Neural progenitor cell (in vitro differentiated cells): Measurements from ENCODE around the gene CCDC167. TPM values are rescaled to one million over a fixed set of nuclear protein-coding genes. Genes with fewer than 3 reads are reported as not detected.

ENCODE experiments used
- DNase-seq: peaks from one replicate; pipeline ENCODE4 v3.0.0-alpha.2; 2016; ENCODE audit warnings: low spot score
- H2AFZ ChIP-seq: fragments of 200-600 bp; sonication (generic); replicated peaks from 2 replicates; pipeline ENCODE4 v1.6.1; 2016; ENCODE audit warnings: antibody characterized with exemption
- H3F3A ChIP-seq: fragments of 200-600 bp; sonication (generic); 2 replicates; pipeline ENCODE4 v1.6.1; 2016; ENCODE audit warnings: antibody characterized with exemption, low read depth
- H3K27ac ChIP-seq: fragments of 200-600 bp; sonication (generic); 2 replicates; pipeline ENCODE4 v1.5.1; 2016; ENCODE audit warnings: mild to moderate bottlenecking
- H3K27me3 ChIP-seq: fragments of 200-600 bp; sonication (generic); 2 replicates; pipeline ENCODE4 v1.6.1; 2016; ENCODE audit warnings: mild to moderate bottlenecking, moderate library complexity
- H3K36me3 ChIP-seq: fragments of 200-600 bp; sonication (generic); 2 replicates; pipeline ENCODE4 v1.5.1; 2016
- H3K4me1 ChIP-seq: fragments of 200-600 bp; sonication (generic); 2 replicates; pipeline ENCODE4 v1.6.1; 2016; ENCODE audit warnings: mixed run types
- H3K4me2 ChIP-seq: fragments of 200-600 bp; sonication (generic); 2 replicates; pipeline ENCODE4 v1.6.1; 2016
- H3K4me3 ChIP-seq: fragments of 200-600 bp; sonication (generic); 2 replicates; pipeline ENCODE4 v1.5.1; 2016
- H3K79me2 ChIP-seq: fragments of 200-600 bp; sonication (generic); 2 replicates; pipeline ENCODE4 v1.6.1; 2016; ENCODE audit warnings: low read depth
- H3K9ac ChIP-seq: fragments of 200-600 bp; sonication (generic); 2 replicates; pipeline ENCODE4 v1.6.1; 2016
- H3K9me3 ChIP-seq: fragments of 200-600 bp; sonication (generic); 2 replicates; pipeline ENCODE4 v1.5.1; 2016; ENCODE audit warnings: low read depth
- H4K20me1 ChIP-seq: fragments of 200-600 bp; sonication (generic); 2 replicates; pipeline ENCODE4 v1.6.1; 2016; ENCODE audit warnings: low read depth
- H3K27ac Mint-ChIP-seq: 3 replicates; pipeline ENCODE4 v1.8.0; 2021; ENCODE audit warnings: mixed read lengths
- H3K27me3 Mint-ChIP-seq: 2 replicates; pipeline ENCODE4 v1.8.0; 2022; ENCODE audit warnings: low read depth, mild to moderate bottlenecking, inconsistent platforms, moderate library complexity, mixed read lengths; ENCODE audit not compliant: insufficient read depth
- H3K36me3 Mint-ChIP-seq: 3 replicates; pipeline ENCODE4 v1.8.0; 2021; ENCODE audit warnings: mixed read lengths
- H3K4me1 Mint-ChIP-seq: 3 replicates; pipeline ENCODE4 v1.8.0; 2021; ENCODE audit warnings: mixed read lengths
- H3K4me3 Mint-ChIP-seq: 3 replicates; pipeline ENCODE4 v1.8.0; 2021; ENCODE audit warnings: mild to moderate bottlenecking, moderate library complexity, mixed read lengths
- H3K9me3 Mint-ChIP-seq: 3 replicates; pipeline ENCODE4 v1.8.0; 2020; ENCODE audit warnings: mixed read lengths
- EZH2 ChIP-seq: fragments of 200-600 bp; sonication (generic); IDR thresholded peaks from 2 replicates; pipeline ENCODE4 v1.6.1; 2017; ENCODE audit warnings: antibody characterized with exemption, mild to moderate bottlenecking, moderate library complexity
- EZH2phosphoT487 ChIP-seq: fragments of 200-600 bp; sonication (generic); IDR thresholded peaks from 2 replicates; pipeline ENCODE4 v1.6.1; 2017; ENCODE audit warnings: antibody characterized with exemption
- total RNA-seq: library from RNA; depleted of rRNA; stranded (reverse); fragments of >200 nt; gene quantifications from 2 replicates; pipeline ENCODE4 v1.2.3, GENCODE V29; 2015; ENCODE audit warnings: low replicate concordance
- TF ChIP-seq, protein P1 (sequence below): fragments of 200-600 bp; sonication (generic); IDR thresholded peaks from 2 replicates; pipeline ENCODE4 v1.5.1; 2017; ENCODE audit warnings: antibody characterized with exemption, mild to moderate bottlenecking

The CCDC167 gene
- total RNA-seq, 1 donor from 2014 or later, result 30.4 TPM

DNA sequence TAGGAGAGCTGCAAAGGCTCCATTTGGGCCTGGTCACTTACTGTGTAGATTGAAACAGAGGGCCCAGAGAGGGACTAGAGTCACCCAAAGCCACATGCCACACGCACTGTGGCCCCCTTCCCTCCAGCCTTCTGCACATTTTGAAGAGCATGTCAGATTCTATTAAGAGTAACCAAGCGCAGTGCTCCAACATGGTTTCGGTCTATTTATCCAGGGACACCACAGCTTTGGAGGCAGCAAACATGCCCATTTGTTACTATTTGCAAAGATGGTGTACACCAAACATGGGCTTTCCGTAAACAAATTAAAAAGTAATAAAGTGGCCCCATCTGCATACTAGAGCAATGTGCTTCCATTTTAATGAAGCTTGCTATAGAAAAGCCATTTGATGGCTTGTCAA is 43.7 kb upstream of the CCDC167 start:
- Histone ChIP-seq H3K4me1 (peaks cover 19% of the 10 kb centered on the region), H3K9me3 (no peaks in the 10 kb centered on the region), H2AFZ (no peak overlapping the region), H3K79me2 (no peaks in the 10 kb centered on the region), H3K27me3 (peaks cover 5% of the 10 kb centered on the region), H4K20me1 (no peaks in the 10 kb centered on the region), H3K4me3 (no peak overlapping the region), H3K9ac (no peak overlapping the region), H3K4me2 (no peak overlapping the region), H3F3A (peaks cover 14% of the 10 kb centered on the region), H3K36me3 (no peaks in the 10 kb centered on the region), H3K27ac (no peak overlapping the region)
- H3K4me1 Mint-ChIP-seq, result peaks cover 47% of the 10 kb centered on the region
- TF ChIP-seq EZH2phosphoT487, result no peak
- TF ChIP-seq, protein P1, sequence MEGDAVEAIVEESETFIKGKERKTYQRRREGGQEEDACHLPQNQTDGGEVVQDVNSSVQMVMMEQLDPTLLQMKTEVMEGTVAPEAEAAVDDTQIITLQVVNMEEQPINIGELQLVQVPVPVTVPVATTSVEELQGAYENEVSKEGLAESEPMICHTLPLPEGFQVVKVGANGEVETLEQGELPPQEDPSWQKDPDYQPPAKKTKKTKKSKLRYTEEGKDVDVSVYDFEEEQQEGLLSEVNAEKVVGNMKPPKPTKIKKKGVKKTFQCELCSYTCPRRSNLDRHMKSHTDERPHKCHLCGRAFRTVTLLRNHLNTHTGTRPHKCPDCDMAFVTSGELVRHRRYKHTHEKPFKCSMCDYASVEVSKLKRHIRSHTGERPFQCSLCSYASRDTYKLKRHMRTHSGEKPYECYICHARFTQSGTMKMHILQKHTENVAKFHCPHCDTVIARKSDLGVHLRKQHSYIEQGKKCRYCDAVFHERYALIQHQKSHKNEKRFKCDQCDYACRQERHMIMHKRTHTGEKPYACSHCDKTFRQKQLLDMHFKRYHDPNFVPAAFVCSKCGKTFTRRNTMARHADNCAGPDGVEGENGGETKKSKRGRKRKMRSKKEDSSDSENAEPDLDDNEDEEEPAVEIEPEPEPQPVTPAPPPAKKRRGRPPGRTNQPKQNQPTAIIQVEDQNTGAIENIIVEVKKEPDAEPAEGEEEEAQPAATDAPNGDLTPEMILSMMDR, result no peak
- no peak for TF ChIP-seq EZH2
- H3K27ac Mint-ChIP-seq, result no peak overlapping the region
- H3K9me3 Mint-ChIP-seq, result no peaks in the 10 kb centered on the region
- no peak overlapping the region for H3K4me3 Mint-ChIP-seq
- H3K36me3 Mint-ChIP-seq, result no peaks in the 10 kb centered on the region
- H3K27me3 Mint-ChIP-seq, result peaks cover 14% of the 10 kb centered on the region
- no peak for DNase-seq

DNA sequence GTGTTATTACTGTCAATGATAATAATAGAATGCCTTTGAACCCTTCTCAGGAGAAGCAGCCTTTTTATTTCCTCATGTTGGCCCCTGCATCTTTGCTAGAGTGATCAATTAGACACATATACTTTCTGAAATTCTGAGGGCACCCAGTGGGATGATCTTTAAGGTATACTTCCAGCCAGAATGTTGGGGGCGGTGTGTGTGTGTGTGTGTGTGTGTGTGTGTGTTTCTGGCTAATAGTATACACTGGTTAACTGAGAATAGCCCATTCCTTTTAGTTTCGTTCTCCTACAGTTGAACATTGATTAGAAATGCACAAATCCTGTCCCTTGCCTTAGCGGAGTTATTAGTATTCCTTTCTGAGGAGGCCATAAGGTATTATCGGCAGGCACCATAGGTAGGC is 41.7 kb upstream of the CCDC167 start:
- Histone ChIP-seq H3K4me3 (no peak overlapping the region), H3K79me2 (no peaks in the 10 kb centered on the region), H3K9me3 (no peaks in the 10 kb centered on the region), H3K27ac (no peak overlapping the region), H3K36me3 (no peaks in the 10 kb centered on the region), H3K4me2 (no peak overlapping the region), H3F3A (peaks cover 28% of the 10 kb centered on the region), H2AFZ (no peak overlapping the region), H4K20me1 (no peaks in the 10 kb centered on the region), H3K9ac (no peak overlapping the region), H3K27me3 (peaks cover 26% of the 10 kb centered on the region), H3K4me1 (peaks cover 27% of the 10 kb centered on the region)
- Mint-ChIP-seq H3K4me1 (peaks cover 55% of the 10 kb centered on the region), H3K9me3 (no peaks in the 10 kb centered on the region), H3K4me3 (no peak overlapping the region), H3K36me3 (no peaks in the 10 kb centered on the region), H3K27me3 (peaks cover 25% of the 10 kb centered on the region), H3K27ac (no peak overlapping the region)
- no peak for DNase-seq
- TF ChIP-seq EZH2 (no peak), EZH2phosphoT487 (no peak)
- TF ChIP-seq, protein P1, result no peak

DNA sequence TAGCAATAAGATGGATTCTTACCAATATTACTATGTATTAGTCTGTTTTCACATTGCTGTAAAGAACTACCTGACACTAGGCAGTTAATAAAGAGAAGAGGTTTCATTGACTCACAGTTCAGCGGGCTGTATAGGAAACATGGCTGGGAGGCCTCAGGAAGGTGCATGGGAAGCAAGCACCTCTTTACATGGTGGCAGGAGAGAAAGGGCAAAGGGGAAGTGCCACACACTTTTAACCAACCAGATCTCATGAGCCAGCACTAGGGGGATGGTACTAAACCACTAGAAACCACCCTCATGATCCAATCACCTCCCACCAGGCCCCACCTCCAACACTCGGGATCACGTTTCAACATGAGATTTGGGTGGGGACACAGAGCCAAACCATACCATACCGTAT is 40.7 kb upstream of the CCDC167 start:
- H3K4me3 Mint-ChIP-seq, result no peak overlapping the region
- no peaks in the 10 kb centered on the region for H3K36me3 Mint-ChIP-seq

DNA sequence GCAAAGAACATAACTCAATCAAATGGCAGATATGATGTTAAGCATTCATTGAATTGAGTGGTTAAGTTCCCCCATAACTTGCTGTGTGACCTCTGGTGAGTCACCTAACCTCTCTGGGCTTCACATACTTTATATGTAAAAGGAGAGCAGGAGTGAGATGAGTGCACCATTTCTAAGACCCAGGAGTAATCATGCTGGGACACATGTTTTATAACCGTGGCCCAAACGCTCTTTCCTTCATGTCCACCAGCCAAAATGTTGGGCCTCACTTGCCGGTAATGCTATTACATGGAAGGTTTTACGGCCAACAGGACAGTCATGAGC is 40.3 kb upstream of the CCDC167 start:
- Histone ChIP-seq H3K9ac (no peak overlapping the region), H3K4me1 (peaks cover 35% of the 10 kb centered on the region), H3K79me2 (no peaks in the 10 kb centered on the region), H3K36me3 (no peaks in the 10 kb centered on the region), H2AFZ (no peak overlapping the region), H3K27me3 (peaks cover 39% of the 10 kb centered on the region), H4K20me1 (no peaks in the 10 kb centered on the region), H3K4me2 (peak overlapping the region; percentile 36), H3K4me3 (no peak overlapping the region), H3K27ac (no peak overlapping the region), H3K9me3 (no peaks in the 10 kb centered on the region), H3F3A (peaks cover 33% of the 10 kb centered on the region)
- Mint-ChIP-seq H3K36me3 (no peaks in the 10 kb centered on the region), H3K27ac (peak overlapping the region; percentile 27), H3K27me3 (peaks cover 26% of the 10 kb centered on the region), H3K9me3 (no peaks in the 10 kb centered on the region), H3K4me3 (peak overlapping the region; percentile 48), H3K4me1 (peaks cover 58% of the 10 kb centered on the region)
- no peak for DNase-seq
- TF ChIP-seq, protein P1, result no peak
- no peak for TF ChIP-seq EZH2phosphoT487
- TF ChIP-seq EZH2, result no peak

More for the DNA sequence above, 40.7 kb upstream of the CCDC167 start:
- Mint-ChIP-seq H3K9me3 (no peaks in the 10 kb centered on the region), H3K27me3 (peaks cover 25% of the 10 kb centered on the region), H3K27ac (peak overlapping the region; percentile 27), H3K4me1 (peaks cover 56% of the 10 kb centered on the region)
- TF ChIP-seq EZH2, result no peak
- Histone ChIP-seq H3K27me3 (peaks cover 35% of the 10 kb centered on the region), H3K27ac (no peak overlapping the region), H3K79me2 (no peaks in the 10 kb centered on the region), H4K20me1 (no peaks in the 10 kb centered on the region), H3K4me3 (no peak overlapping the region), H3K4me2 (no peak overlapping the region), H2AFZ (no peak overlapping the region), H3F3A (peaks cover 29% of the 10 kb centered on the region), H3K9me3 (no peaks in the 10 kb centered on the region), H3K9ac (no peak overlapping the region), H3K4me1 (peaks cover 31% of the 10 kb centered on the region), H3K36me3 (no peaks in the 10 kb centered on the region)
- no peak for DNase-seq
